H1 (cell line): ENCODE results near the gene ATP5ME. TPM values are rescaled to one million over a fixed set of nuclear protein-coding genes. Genes with fewer than 3 reads are reported as not detected.

Experiments used
- CHD1 ChIP-seq: IDR thresholded peaks from 2 replicates; pipeline ENCODE4 v1.6.1; 2012; ENCODE audit warnings: low read depth, low read length, improper control_type of control experiment
- CREB1 ChIP-seq: IDR thresholded peaks from 2 replicates; pipeline ENCODE4 v1.6.1; 2012; ENCODE audit warnings: inconsistent platforms
- E2F6 ChIP-seq: IDR thresholded peaks from 2 replicates; pipeline ENCODE4 v1.6.1; 2012; ENCODE audit warnings: inconsistent platforms
- EP300 ChIP-seq, 2 experiments: IDR thresholded peaks; 1 replicate in 1 of 2; 2 replicates in 1 of 2; pipeline ENCODE4 v1.6.1; 2011 to 2012; ENCODE audit warnings: low read depth in 2 of 2, low read length in 2 of 2, mild to moderate bottlenecking in 2 of 2, borderline replicate concordance in 1 of 2, inconsistent platforms in 1 of 2, moderate library complexity in 1 of 2
- FOSL1 ChIP-seq: IDR thresholded peaks from 2 replicates; pipeline ENCODE4 v1.6.1; 2011; ENCODE audit warnings: mild to moderate bottlenecking, low read depth, low read length, moderate library complexity; ENCODE audit not compliant: insufficient read depth
- GTF2F1 ChIP-seq: IDR thresholded peaks from 2 replicates; pipeline ENCODE4 v1.6.1; 2012; ENCODE audit warnings: low read depth, low read length, improper control_type of control experiment, borderline replicate concordance
- JUND ChIP-seq: IDR thresholded peaks from 2 replicates; pipeline ENCODE4 v1.6.1; 2011; ENCODE audit warnings: mild to moderate bottlenecking, improper control_type of control experiment, low read length
- KDM4A ChIP-seq: IDR thresholded peaks from one replicate; pipeline ENCODE4 v1.7.1; 2012; ENCODE audit warnings: low read depth, mild to moderate bottlenecking, moderate library complexity, low read length, inconsistent platforms; ENCODE audit not compliant: severe bottlenecking
- KDM5A ChIP-seq: fragments of 200-600 bp; IDR thresholded peaks from 2 replicates; pipeline ENCODE4 v1.7.1; 2012; ENCODE audit warnings: mild to moderate bottlenecking, low read length, inconsistent platforms, mixed read lengths
- MAFK ChIP-seq: IDR thresholded peaks from 2 replicates; pipeline ENCODE4 v1.6.1; 2012; ENCODE audit warnings: low read depth, mild to moderate bottlenecking, improper control_type of control experiment, low read length
- PHF8 ChIP-seq: fragments of 200-600 bp; sonication (generic); conservative IDR thresholded peaks from 2 replicates; pipeline ENCODE4 v1.7.1; 2012; ENCODE audit warnings: low read depth, mild to moderate bottlenecking, inconsistent platforms, low read length, moderate library complexity
- POLR2A ChIP-seq, 2 experiments: IDR thresholded peaks; 1 replicate in 1 of 2; 2 replicates in 1 of 2; pipeline ENCODE4 v1.6.1; 2011; ENCODE audit warnings: low read depth in 2 of 2, low read length in 2 of 2, mild to moderate bottlenecking in 2 of 2; ENCODE audit errors: control extremely low read depth in 1 of 2
- POU5F1 ChIP-seq: IDR thresholded peaks from 2 replicates; pipeline ENCODE4 v1.6.1; 2011; ENCODE audit warnings: low read depth, mild to moderate bottlenecking, low read length, moderate library complexity
- RBBP5 ChIP-seq: IDR thresholded peaks from 2 replicates; pipeline ENCODE4 v1.7.1; 2012; ENCODE audit warnings: low read depth, mild to moderate bottlenecking, inconsistent platforms, low read length, moderate library complexity, borderline replicate concordance
- RNF2 ChIP-seq: fragments of 200-900, 300-1000 bp; sonication (generic); IDR thresholded peaks from 2 replicates; pipeline ENCODE4 v1.7.1; 2016; ENCODE audit warnings: borderline replicate concordance, low read depth, mild to moderate bottlenecking, antibody characterized with exemption, low read length; ENCODE audit not compliant: poor library complexity, severe bottlenecking; ENCODE audit errors: missing control alignments
- SIN3A ChIP-seq, 2 experiments: IDR thresholded peaks in 1 of 2; conservative IDR thresholded peaks in 1 of 2; 2 replicates each; pipeline ENCODE4 v1.6.1; 2011 to 2012; ENCODE audit warnings: low read length in 2 of 2, improper control_type of control experiment in 1 of 2, low read depth in 1 of 2, mild to moderate bottlenecking in 1 of 2
- SIRT6 ChIP-seq: IDR thresholded peaks from one replicate; pipeline ENCODE4 v1.7.1; 2012; ENCODE audit warnings: low read length, inconsistent platforms
- SIX5 ChIP-seq: IDR thresholded peaks from 2 replicates; pipeline ENCODE4 v1.6.1; 2011; ENCODE audit warnings: mild to moderate bottlenecking, low read depth, low read length
- SUZ12 ChIP-seq: fragments of 200-600 bp; sonication (generic); IDR thresholded peaks from 2 replicates; pipeline ENCODE4 v1.6.1; 2012; ENCODE audit warnings: mild to moderate bottlenecking, inconsistent platforms, low read length, moderate library complexity, mixed read lengths
- TEAD4 ChIP-seq: IDR thresholded peaks from 2 replicates; pipeline ENCODE4 v1.6.1; 2012; ENCODE audit warnings: low read depth, low read length, inconsistent platforms, mixed read lengths
- YY1 ChIP-seq: IDR thresholded peaks from 2 replicates; pipeline ENCODE4 v1.6.1; 2011; ENCODE audit warnings: low read depth, mild to moderate bottlenecking, low read length
- polyA plus RNA-seq, 7 experiments: library from polyadenylated mRNA; depleted of rRNA in 3 of 7; stranded (reverse) in 5 of 7; unstranded in 2 of 7; fragments of >200 nt in 5 of 7; fragments of 200-250 nt in 2 of 7; gene quantifications; 1 replicate in 5 of 7; 2 replicates in 1 of 7; 4 replicates in 1 of 7; pipeline versions ENCODE4 v1.2.1 to v1.2.3, GENCODE V29; 2011 to 2013; ENCODE audit warnings: missing spikeins in 2 of 7, mixed read lengths in 2 of 7
- total RNA-seq: library from RNA; stranded (reverse); fragmentation: NEBNext Ultra II Directional; extraction: Animal tissue kit (Norgen Biotek cat#: 25700); gene quantifications from 2 replicates; pipeline ENCODE4 v1.2.1, GENCODE V29; 2021

Gene ATP5ME
- total and polyA plus RNA-seq, 2 of the 8 experiments (the other 6 are each of a cell fraction or from before 2014, with no cell fraction given): 375 to 450 TPM

GRCh38 chr4:674172-675035 is at the start of gene ATP5ME, which contains the start of gene MYL5 (continued):
- peak; percentile 95 for TF ChIP-seq CREB1
- peak; percentile 95 for TF ChIP-seq JUND
- TF ChIP-seq POLR2A (IDR thresholded peaks at IDR 0.05; ENCODE audit: control extremely low read depth in 1 of 2, low read depth in 2 of 2, low read length in 2 of 2): peak in 1 of 2 experiments; percentile 72; a peak in 2 of 3 replicates
- TF ChIP-seq KDM5A: peak; percentile 87
- no peak for TF ChIP-seq TEAD4
- TF ChIP-seq CHD1: no peak
- TF ChIP-seq PHF8: peak; percentile 66
- peak; percentile 56; the same call in 1 of the 2 replicates for TF ChIP-seq GTF2F1
- 0 out of 2 replicates have a peak, but pooled peaks have one; percentile 22 for TF ChIP-seq RBBP5
- TF ChIP-seq EP300 (IDR thresholded peaks at IDR 0.05; ENCODE audit: borderline replicate concordance in 1 of 2, low read depth in 2 of 2, low read length in 2 of 2): peak in 1 of 2 experiments; percentile 27; a peak in 1 of 3 replicates
- no peak for TF ChIP-seq FOSL1
- no peak for TF ChIP-seq MAFK
- TF ChIP-seq SIRT6: no peak
- TF ChIP-seq YY1: peak; percentile 92
- peak in 1 of 2 experiments; percentile 64; a peak in 2 of 4 replicates for TF ChIP-seq SIN3A (conservative IDR thresholded peaks at IDR 0.05 in 1 of 2, IDR thresholded peaks at IDR 0.05 in 1 of 2; ENCODE audit: low read depth in 1 of 2, low read length in 2 of 2)
- peak; percentile 78 for TF ChIP-seq KDM4A
- TF ChIP-seq RNF2: no peak
- no peak for TF ChIP-seq POU5F1
- TF ChIP-seq SIX5: no peak
- no peak; the same call in 1 of the 2 replicates for TF ChIP-seq E2F6
- TF ChIP-seq SUZ12: no peak
